ENCODE results near the gene HYAL1. TPM values are rescaled to one million over a fixed set of nuclear protein-coding genes. Genes with fewer than 3 reads are reported as not detected.

HYAL1 gene
- under 1 TPM in 1 of 2 experiments, not detected in 1; 0.37 TPM for total RNA-seq

GRCh38 chr3:50303013-50303815 lies at the start of gene HYAL1:
HYAL1 (minus strand) TSS chr3:50303574; CDS start chr3:50302956, 618 bp downstream.
- ChIA-PET CTCF (interaction anchor here (0.9 kb wide), 1 partner anchor 11 kb away, joined by 4 read pairs; no protein-coding TSS in a partner anchor), POLR2A (no interaction called here)
- intact Hi-C loops (cut with DNase I, micrococcal nuclease): no loop called here
- no peaks in the 10 kb centered on the region for H3K27me3 Mint-ChIP-seq
- no peak within 1 kb of the TSS for H3K27ac Mint-ChIP-seq
- no peaks in the 10 kb centered on the region for H3K36me3 Mint-ChIP-seq (ENCODE audit: low read depth)
- ATAC-seq (no peak), DNase-seq (no peak)
- H3K4me1 Mint-ChIP-seq: peaks cover 15% of the 10 kb centered on the region
- H3K9me3 Mint-ChIP-seq (ENCODE audit: low read depth): no peaks in the 10 kb centered on the region
- H3K4me3 Mint-ChIP-seq: no peak within 1 kb of the TSS

GRCh38 chr3:50352781-50353180 lies 49.4 kb upstream of the HYAL1 start:
- POLR2A ChIA-PET: interaction anchor here (0.6 kb wide), 1 partner anchor 1141 kb away, joined by 5 read pairs; no protein-coding TSS in a partner anchor
- no peaks in the 10 kb centered on the region for H3K9me3 Mint-ChIP-seq (ENCODE audit: low read depth)
- H3K27me3 Mint-ChIP-seq: no peaks in the 10 kb centered on the region
- H3K27ac Mint-ChIP-seq: no peak overlapping the region
- CTCF ChIA-PET: interaction anchor here (0.7 to 1.2 kb wide), 6 partner anchors 11 to 813 kb away, joined by 3 to 6 read pairs (median 4); partner anchors contain the start of genes IFRD2 and TUSC2
- peaks cover 37% of the 10 kb centered on the region for H3K36me3 Mint-ChIP-seq (ENCODE audit: low read depth)
- peaks cover 63% of the 10 kb centered on the region for H3K4me1 Mint-ChIP-seq
- ATAC-seq (no peak), DNase-seq (peak; percentile 49)
- no peak overlapping the region for H3K4me3 Mint-ChIP-seq
- intact Hi-C loops (cut with DNase I, micrococcal nuclease): loop anchor here (5.0 to 10.0 kb wide), 6 partner anchors 215 to 1705 kb away; partner anchors contain the start of genes CISH (in 2 of the 2), C3orf18 (in 1 of the 2), DCAF1 (in 1 of the 2) and DUSP7 (in 1 of the 2)

GRCh38 chr3:50351323-50351697 lies 47.9 kb upstream of the HYAL1 start:
- DNase-seq (no peak), ATAC-seq (no peak)
- no peaks in the 10 kb centered on the region for H3K27me3 Mint-ChIP-seq
- ChIA-PET POLR2A (interaction anchor here (0.5 to 2.7 kb wide), 4 partner anchors 11 to 235 kb away, joined by 3 to 20 read pairs (median 6); partner anchors contain the start of gene RASSF1), CTCF (interaction anchor here (1.0 to 1.9 kb wide), 2 partner anchors 9 to 13 kb away, joined by 3 to 17 read pairs; no protein-coding TSS in a partner anchor)
- H3K4me3 Mint-ChIP-seq: peak overlapping the region; percentile 90
- H3K9me3 Mint-ChIP-seq (ENCODE audit: low read depth): no peaks in the 10 kb centered on the region
- H3K36me3 Mint-ChIP-seq (ENCODE audit: low read depth): peaks cover 31% of the 10 kb centered on the region
- H3K27ac Mint-ChIP-seq: peak overlapping the region; percentile 80
- intact Hi-C loops (cut with DNase I, micrococcal nuclease): loop anchor here (1.0 to 10.0 kb wide), 10 partner anchors 8 to 1706 kb away; partner anchors contain the start of genes CISH (in 2 of the 2), TMEM115 (in 2 of the 2), C3orf18 (in 1 of the 2) and DCAF1 (in 1 of the 2)
- peaks cover 55% of the 10 kb centered on the region for H3K4me1 Mint-ChIP-seq

- Mint-ChIP-seq H3K4me3 (peak within 1 kb of the TSS; percentile 90), H3K27ac (peak within 1 kb of the TSS; percentile 97), H3K9me3 (ENCODE audit: low read depth) (no peaks in the 10 kb centered on the region), H3K4me1 (peaks cover 55% of the 10 kb centered on the region), H3K27me3 (no peaks in the 10 kb centered on the region), H3K36me3 (ENCODE audit: low read depth) (peaks cover 31% of the 10 kb centered on the region)
- CTCF ChIA-PET: interaction anchor here (0.5 to 1.9 kb wide), 14 partner anchors 8 to 267 kb away, joined by 3 to 17 read pairs (median 4); partner anchors contain the start of genes C3orf18, GNAI2, HYAL3 and NAA80
- intact Hi-C loops (cut with DNase I, micrococcal nuclease): loop anchor here (1.0 to 10.0 kb wide), 14 partner anchors 9 to 1707 kb away; partner anchors contain the start of genes CISH (in 2 of the 2), HEMK1 (in 2 of the 2), IFRD2 (in 2 of the 2) and TMEM115 (in 2 of the 2)
- POLR2A ChIA-PET: interaction anchor here (0.5 to 2.7 kb wide), 10 partner anchors 8 to 396 kb away, joined by 3 to 20 read pairs (median 5); partner anchors contain the start of genes CISH, HYAL3, NAA80 and RASSF1
- DNase-seq: peak; percentile 99
- peak; percentile 90 for ATAC-seq
Measured at GRCh38 chr3:50350527-50351322, 47.4 kb upstream of the HYAL1 start, which contains the start of the genes CYB561D2 and NPRL2. CYB561D2 (plus strand) TSS chr3:50350862; CDS start chr3:50351434, 572 bp downstream. NPRL2 (minus strand) TSS chr3:50350775; CDS start chr3:50350652, 123 bp downstream.

GRCh38 chr3:50350213-50350526 lies 46.8 kb upstream of the HYAL1 start:
- Mint-ChIP-seq H3K4me1 (peaks cover 51% of the 10 kb centered on the region), H3K4me3 (peak overlapping the region; percentile 90), H3K9me3 (ENCODE audit: low read depth) (no peaks in the 10 kb centered on the region), H3K36me3 (ENCODE audit: low read depth) (peaks cover 30% of the 10 kb centered on the region), H3K27me3 (no peaks in the 10 kb centered on the region), H3K27ac (peak overlapping the region; percentile 97)
- intact Hi-C loops (cut with DNase I, micrococcal nuclease): loop anchor here (1.0 to 10.0 kb wide), 12 partner anchors 13 to 1707 kb away; partner anchors contain the start of genes CISH (in 2 of the 2), HEMK1 (in 2 of the 2), IFRD2 (in 2 of the 2) and C3orf18 (in 1 of the 2)
- DNase-seq (no peak), ATAC-seq (no peak)
- ChIA-PET POLR2A (interaction anchor here (0.6 to 2.7 kb wide), 10 partner anchors 9 to 395 kb away, joined by 3 to 20 read pairs (median 5); partner anchors contain the start of genes CISH, HYAL3, NAA80 and RASSF1), CTCF (interaction anchor here (0.5 to 1.9 kb wide), 13 partner anchors 10 to 268 kb away, joined by 3 to 17 read pairs (median 4); partner anchors contain the start of genes C3orf18, GNAI2, HYAL3 and NAA80)

- Mint-ChIP-seq H3K27me3 (no peaks in the 10 kb centered on the region), H3K36me3 (ENCODE audit: low read depth) (peaks cover 17% of the 10 kb centered on the region), H3K4me1 (peaks cover 48% of the 10 kb centered on the region), H3K27ac (peak overlapping the region; percentile 66), H3K4me3 (no peak overlapping the region), H3K9me3 (ENCODE audit: low read depth) (no peaks in the 10 kb centered on the region)
- DNase-seq: peak; percentile 85
- ChIA-PET CTCF (interaction anchor here (0.6 to 2.5 kb wide), 12 partner anchors 10 to 1059 kb away, joined by 3 to 24 read pairs (median 4); partner anchors contain the start of gene TUSC2), POLR2A (interaction anchor here (0.6 to 1.3 kb wide), 5 partner anchors 10 to 114 kb away, joined by 3 to 4 read pairs (median 3); no protein-coding TSS in a partner anchor)
- peak; percentile 9 for ATAC-seq
- intact Hi-C loops (cut with DNase I, micrococcal nuclease): loop anchor here (1.0 to 2.0 kb wide), 2 partner anchors 195 to 196 kb away; no protein-coding TSS in a partner anchor
Measured at GRCh38 chr3:50347187-50347813, 43.9 kb upstream of the HYAL1 start.

- peak; percentile 88 for DNase-seq
- Mint-ChIP-seq H3K9me3 (ENCODE audit: low read depth) (no peaks in the 10 kb centered on the region), H3K4me3 (peak within 1 kb of the TSS; percentile 38), H3K27me3 (no peaks in the 10 kb centered on the region), H3K4me1 (peaks cover 45% of the 10 kb centered on the region), H3K36me3 (ENCODE audit: low read depth) (peaks cover 15% of the 10 kb centered on the region), H3K27ac (peak within 1 kb of the TSS; percentile 53)
- intact Hi-C loops (cut with DNase I, micrococcal nuclease): loop anchor here in 1 of 2 experiments (2.0 kb wide), 1 partner anchor 197 kb away; no protein-coding TSS in a partner anchor
- ATAC-seq: peak; percentile 34
- CTCF ChIA-PET: interaction anchor here (0.6 to 1.6 kb wide), 3 partner anchors 19 to 1638 kb away, joined by 3 to 4 read pairs (median 3); no protein-coding TSS in a partner anchor
- POLR2A ChIA-PET: interaction anchor here (0.9 kb wide), 1 partner anchor 9 kb away, joined by 3 read pairs; no protein-coding TSS in a partner anchor
Measured at GRCh38 chr3:50345586-50346234, 42.3 kb upstream of the HYAL1 start, which contains the start of gene ZMYND10. ZMYND10 (minus strand) TSS chr3:50345732; CDS start chr3:50345579, 153 bp downstream.

- Mint-ChIP-seq H3K27me3 (no peaks in the 10 kb centered on the region), H3K4me3 (no peak overlapping the region), H3K9me3 (ENCODE audit: low read depth) (no peaks in the 10 kb centered on the region), H3K27ac (no peak overlapping the region), H3K4me1 (peaks cover 40% of the 10 kb centered on the region), H3K36me3 (ENCODE audit: low read depth) (peaks cover 12% of the 10 kb centered on the region)
- ChIA-PET CTCF (interaction anchor here (0.6 to 1.6 kb wide), 5 partner anchors 9 to 1638 kb away, joined by 3 to 4 read pairs (median 4); no protein-coding TSS in a partner anchor), POLR2A (interaction anchor here (0.9 kb wide), 1 partner anchor 8 kb away, joined by 3 read pairs; no protein-coding TSS in a partner anchor)
- intact Hi-C loops (cut with DNase I, micrococcal nuclease): no loop called here
- DNase-seq (no peak), ATAC-seq (no peak)
Measured at GRCh38 chr3:50345008-50345407, 41.6 kb upstream of the HYAL1 start.
